B cell (primary cell): ENCODE data around the gene ARRDC3.

ENCODE experiments used
- CTCF ChIP-seq: fragments of 200-600 bp; IDR thresholded peaks from one replicate; pipeline ENCODE4 v1.8.0; 2022; ENCODE audit warnings: antibody characterized with exemption, mild to moderate bottlenecking
- EZH2 ChIP-seq: IDR thresholded peaks from 2 replicates; pipeline ENCODE4 v1.6.1; 2012; ENCODE audit warnings: borderline replicate concordance, low read depth, mild to moderate bottlenecking, moderate library complexity, low read length; ENCODE audit not compliant: insufficient read depth, poor library complexity, severe bottlenecking

GRCh38 chr5:91419571-91420537 is 36.7 kb upstream of the ARRDC3 start:
- TF ChIP-seq CTCF (peak; percentile 89), EZH2 (no peak)
